Measurements from ENCODE around the gene TCERG1L.

The TCERG1L gene

GRCh38 chr10:131314799-131315198, 3.3 kb upstream of the TCERG1L start:
- DNase-seq (ENCODE audit: low read depth in 2 of 2): no peak

- no peak for DNase-seq (ENCODE audit: low read depth in 2 of 2)
Measured at GRCh38 chr10:131314148-131314547, 2.6 kb upstream of the TCERG1L start.

- DNase-seq (ENCODE audit: low read depth in 2 of 2): no peak
Measured at GRCh38 chr10:131313377-131313776, 1.9 kb upstream of the TCERG1L start.

GRCh38 chr10:131312478-131312836, 936 bp upstream of the TCERG1L start:
- DNase-seq (ENCODE audit: low read depth in 2 of 2): no peak

GRCh38 chr10:131311402-131311660, 190 bp downstream of the TCERG1L start:
- DNase-seq (ENCODE audit: low read depth in 2 of 2): no peak

- no peak for DNase-seq (ENCODE audit: low read depth in 2 of 2)
Measured at GRCh38 chr10:131310551-131311401, 745 bp downstream of the TCERG1L start.

GRCh38 chr10:131310142-131310541, 1.4 kb downstream of the TCERG1L start:
- DNase-seq (ENCODE audit: low read depth in 2 of 2): no peak

GRCh38 chr10:131300508-131300907, 11.0 kb downstream of the TCERG1L start:
- no peak for DNase-seq (ENCODE audit: low read depth in 2 of 2)

- no peak for DNase-seq (ENCODE audit: low read depth in 2 of 2)
Measured at GRCh38 chr10:131290781-131291180, 20.7 kb downstream of the TCERG1L start.

GRCh38 chr10:131288648-131289047, 22.9 kb downstream of the TCERG1L start:
- DNase-seq (ENCODE audit: low read depth in 2 of 2): no peak

GRCh38 chr10:131282961-131283360, 28.6 kb downstream of the TCERG1L start:
- DNase-seq (ENCODE audit: low read depth in 2 of 2): no peak

- DNase-seq (ENCODE audit: low read depth in 2 of 2): no peak
Measured at GRCh38 chr10:131280101-131280500, 31.4 kb downstream of the TCERG1L start.

GRCh38 chr10:131279516-131279915, 32.0 kb downstream of the TCERG1L start:
- DNase-seq (ENCODE audit: low read depth in 2 of 2): no peak

- DNase-seq (ENCODE audit: low read depth in 2 of 2): no peak
Measured at GRCh38 chr10:131277969-131278368, 33.6 kb downstream of the TCERG1L start.

GRCh38 chr10:131277278-131277677, 34.2 kb downstream of the TCERG1L start:
- no peak for DNase-seq (ENCODE audit: low read depth in 2 of 2)

GRCh38 chr10:131275691-131276090, 35.8 kb downstream of the TCERG1L start:
- DNase-seq (ENCODE audit: low read depth in 2 of 2): no peak

GRCh38 chr10:131274883-131275282, 36.6 kb downstream of the TCERG1L start:
- no peak for DNase-seq (ENCODE audit: low read depth in 2 of 2)

GRCh38 chr10:131274133-131274880, 37.2 kb downstream of the TCERG1L start:
- no peak for DNase-seq (ENCODE audit: low read depth in 2 of 2)

- no peak for DNase-seq (ENCODE audit: low read depth in 2 of 2)
Measured at GRCh38 chr10:131273476-131273875, 38.0 kb downstream of the TCERG1L start.

GRCh38 chr10:131272897-131273451, 38.5 kb downstream of the TCERG1L start:
- no peak for DNase-seq (ENCODE audit: low read depth in 2 of 2)

GRCh38 chr10:131271966-131272365, 39.6 kb downstream of the TCERG1L start:
- DNase-seq (ENCODE audit: low read depth in 2 of 2): no peak

GRCh38 chr10:131271195-131271880, 40.2 kb downstream of the TCERG1L start:
- DNase-seq (ENCODE audit: low read depth in 2 of 2): no peak
